ENCODE results near the gene VSTM2B.

- TF ChIP-seq CTCF (IDR thresholded peaks at IDR 0.05) (no peak), POLR2A (IDR thresholded peaks at IDR 0.05) (no peak)
Observed at GRCh38 chr19:29492769-29493168, 33.0 kb upstream of the VSTM2B start.

Data from uterus (tissue), 2 donors.